HG03159 (cell line): ENCODE results near the gene MVK.
"Not testable (repeated sequence)": the region's sequence is repeated elsewhere in the genome, so short reads cannot be mapped to it uniquely, and the experiment has no call there.

Source experiments
- ATAC-seq: cut with Tn5 transposase; IDR thresholded peaks from one replicate; pipeline ENCODE4 v1.9.1; 2021; ENCODE audit warnings: mild to moderate bottlenecking, moderate library complexity; ENCODE audit not compliant: unreplicated experiment

Gene MVK

DNA sequence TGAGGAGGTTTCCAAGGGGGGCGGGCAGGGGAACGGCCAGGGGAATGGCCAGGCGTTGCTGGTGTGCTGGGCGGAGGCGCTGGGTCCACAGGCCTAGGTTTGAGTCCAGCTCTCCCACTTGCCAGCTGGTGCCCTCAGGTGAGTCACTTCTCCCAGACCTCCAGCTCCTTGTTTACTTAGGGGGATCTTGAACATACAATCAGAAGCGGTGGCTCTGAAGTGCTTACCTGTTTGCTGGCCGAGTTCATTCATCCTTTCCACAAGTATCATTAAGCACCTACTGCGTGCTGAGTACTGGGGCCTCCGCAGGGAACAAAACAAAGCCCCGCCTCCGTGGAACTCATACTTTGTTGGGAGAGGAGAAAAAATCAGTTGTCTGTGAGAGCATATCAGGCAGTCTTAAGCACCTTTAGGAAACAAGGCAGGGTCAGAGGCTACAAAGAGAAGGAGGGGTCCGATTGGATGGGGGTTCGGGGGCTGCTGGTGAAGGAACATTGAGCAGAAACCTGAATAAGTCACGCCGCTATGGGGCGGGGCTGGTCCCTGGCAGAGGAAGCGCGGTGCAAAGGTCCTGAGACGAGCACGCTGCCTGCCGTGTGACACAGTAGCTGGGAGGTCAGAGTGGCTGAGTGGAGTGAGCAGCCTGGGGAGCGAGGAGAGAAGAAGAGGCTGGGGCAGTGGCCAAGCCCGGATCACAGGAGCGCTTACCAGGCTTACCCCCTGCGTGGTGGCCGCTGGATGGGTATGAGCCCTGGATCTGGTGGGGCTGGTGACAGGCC, 15.1 kb downstream of the MVK start:
- no peak for ATAC-seq

DNA sequence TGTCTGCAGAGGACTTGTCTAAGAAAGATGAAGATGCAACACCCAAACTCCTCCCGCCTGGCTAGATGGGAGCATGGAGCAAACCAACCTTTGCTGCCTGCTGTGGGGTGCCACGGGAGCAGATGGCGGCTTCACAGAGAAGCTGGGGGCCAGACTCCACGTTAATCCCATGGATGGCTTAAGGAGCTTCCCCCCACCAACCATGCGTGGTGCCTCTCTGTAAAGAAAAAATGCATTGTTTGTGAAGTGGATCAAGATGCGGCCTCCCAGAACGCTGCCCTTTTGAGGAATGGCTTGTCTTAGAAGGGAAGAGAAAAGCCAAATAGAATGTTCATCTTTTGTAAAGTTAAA, 15.6 kb downstream of the MVK start:
- ATAC-seq, result no peak

DNA sequence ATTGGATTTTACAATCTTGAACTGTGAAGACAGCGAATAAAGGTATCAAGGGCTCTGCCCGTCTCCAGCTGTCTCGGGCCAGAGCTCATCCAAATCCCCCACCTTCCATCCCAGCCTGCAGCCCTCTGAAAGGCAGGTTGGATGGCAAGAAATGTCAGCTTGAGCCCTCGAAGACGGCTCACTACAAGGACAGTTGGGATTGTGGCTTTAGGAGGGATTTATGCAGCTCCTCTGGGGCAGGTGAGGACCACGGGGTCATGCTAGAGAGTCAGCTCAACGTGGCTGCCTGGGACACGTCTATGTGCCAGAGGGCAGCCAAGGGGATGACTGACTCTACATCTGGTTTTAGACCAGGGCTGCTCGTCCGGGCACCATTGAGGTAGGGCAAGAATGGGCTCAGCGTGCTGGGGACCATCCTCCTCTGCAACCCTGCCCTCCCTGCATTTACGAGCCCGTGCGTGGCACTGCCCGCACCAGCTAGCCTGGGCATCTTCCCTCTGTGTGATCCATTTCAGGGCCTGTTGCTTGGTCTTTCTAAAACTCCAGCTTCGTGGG, 16.2 kb downstream of the MVK start:
- ATAC-seq, result no peak

DNA sequence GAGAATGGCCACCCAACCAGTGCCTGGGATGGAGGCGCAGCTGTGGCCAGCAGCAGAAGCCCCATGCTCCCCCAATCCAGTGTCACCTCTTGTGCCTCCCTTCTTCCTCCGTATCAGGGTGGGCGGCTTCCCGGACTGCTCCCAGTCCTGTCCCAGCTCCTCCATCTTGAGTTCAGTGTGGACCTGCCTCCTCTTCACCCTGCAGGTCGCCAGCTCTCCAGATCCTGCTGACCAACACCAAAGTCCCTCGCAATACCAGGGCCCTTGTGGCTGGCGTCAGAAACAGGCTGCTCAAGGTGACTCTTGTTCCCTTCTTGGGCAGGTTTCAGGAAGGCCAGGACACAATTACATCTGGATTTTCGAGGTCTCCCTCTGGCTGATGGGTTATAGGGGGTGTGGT, 17.0 kb downstream of the MVK start:
- no peak for ATAC-seq

DNA sequence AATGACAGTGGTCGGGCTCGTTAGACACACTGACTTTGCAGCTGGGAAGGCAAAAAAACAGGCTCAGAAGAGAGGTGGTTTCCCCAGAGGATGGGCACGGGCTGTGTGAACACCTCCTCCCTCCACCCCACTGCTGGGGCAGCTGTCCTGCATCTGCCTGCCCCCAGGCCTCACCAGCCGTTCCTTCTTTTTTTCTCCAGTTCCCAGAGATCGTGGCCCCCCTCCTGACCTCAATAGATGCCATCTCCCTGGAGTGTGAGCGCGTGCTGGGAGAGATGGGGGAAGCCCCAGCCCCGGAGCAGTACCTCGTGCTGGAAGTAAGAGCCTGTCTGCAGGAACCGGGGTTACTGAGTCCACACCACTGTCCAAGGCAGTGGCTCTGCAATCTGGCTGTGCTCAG, 17.4 kb downstream of the MVK start:
- no peak for ATAC-seq

DNA sequence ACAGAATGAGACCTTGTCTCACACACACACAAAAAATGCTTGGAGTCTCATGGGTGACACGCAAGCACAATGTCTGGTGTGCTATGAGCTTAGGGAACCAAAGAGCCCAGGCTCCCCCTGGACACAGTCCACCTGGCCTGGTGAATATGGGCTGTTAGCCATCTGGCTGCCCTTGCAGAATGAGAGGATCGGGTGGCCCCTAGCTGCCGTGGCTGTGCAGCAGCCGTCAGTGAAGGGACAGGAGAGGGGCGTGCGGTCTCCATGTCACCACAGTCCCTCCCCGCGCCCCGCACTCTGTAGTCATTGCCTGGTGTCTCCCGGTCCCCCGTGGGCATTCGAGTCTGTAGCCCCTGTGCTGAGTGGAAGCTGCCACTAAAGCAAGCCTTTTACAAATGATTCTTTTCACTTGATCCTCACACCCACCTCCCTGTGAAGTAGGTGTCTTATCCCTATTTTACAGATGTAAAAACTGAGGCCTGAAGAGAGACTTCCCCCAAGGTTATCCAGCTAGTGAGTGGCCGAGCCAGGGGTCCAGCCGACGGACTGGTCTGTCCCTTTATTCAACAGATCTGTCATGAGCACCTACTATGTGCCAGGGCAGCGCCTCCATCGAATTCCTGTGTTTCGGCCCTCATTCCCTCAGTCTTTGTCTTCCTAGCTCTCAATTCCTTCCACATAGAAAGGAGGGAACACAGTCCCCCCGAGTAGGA, 18.8 kb downstream of the MVK start:
- no peak for ATAC-seq

DNA sequence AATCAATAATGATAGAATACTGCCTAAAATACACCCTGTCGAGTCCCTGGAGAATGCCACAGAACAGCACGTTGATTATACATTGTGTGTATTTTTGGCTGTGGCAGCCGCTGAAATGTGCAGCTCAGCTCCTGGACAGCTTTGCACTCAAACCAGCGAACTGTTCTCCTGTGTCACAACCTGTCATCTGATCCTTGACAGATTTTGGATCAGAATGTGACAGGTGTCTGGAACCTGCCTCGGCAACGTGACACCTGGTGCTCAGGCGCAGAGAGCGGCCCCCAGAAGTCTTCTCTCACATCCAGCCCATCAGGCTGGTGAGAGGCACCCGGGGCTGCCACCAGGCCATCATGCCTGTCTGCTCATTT, 19.3 kb downstream of the MVK start:
- no peak for ATAC-seq

DNA sequence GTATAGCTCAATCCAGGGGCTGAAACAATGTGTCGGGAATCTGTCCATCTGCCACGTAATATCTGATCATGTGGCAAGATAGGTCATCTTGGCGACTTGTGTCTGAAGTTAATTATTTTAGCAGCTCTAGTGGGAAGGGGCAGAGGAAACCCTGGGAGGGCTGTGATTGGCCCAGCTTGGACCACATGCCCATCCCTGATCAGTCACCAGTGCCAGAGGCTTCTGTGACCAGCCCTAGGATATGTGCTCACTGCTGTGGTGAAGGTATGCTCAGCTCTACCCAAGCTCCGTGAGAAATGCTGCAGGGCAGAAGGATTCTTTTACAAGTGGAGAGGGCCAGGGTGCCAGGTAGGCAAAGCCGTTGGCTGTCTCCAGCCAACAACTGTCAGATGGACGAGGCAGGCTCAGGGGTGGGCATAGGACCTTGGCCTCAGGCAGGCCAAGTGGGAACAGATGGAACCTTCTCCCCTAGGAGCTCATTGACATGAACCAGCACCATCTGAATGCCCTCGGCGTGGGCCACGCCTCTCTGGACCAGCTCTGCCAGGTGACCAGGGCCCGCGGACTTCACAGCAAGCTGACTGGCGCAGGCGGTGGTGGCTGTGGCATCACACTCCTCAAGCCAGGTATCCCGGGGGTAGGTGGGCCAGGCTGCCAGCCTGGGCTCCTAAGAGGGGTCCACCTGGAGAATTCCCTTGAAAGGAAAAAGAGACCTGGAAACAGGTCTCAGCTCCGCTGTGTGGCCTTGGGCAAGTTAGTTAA, 21.1 kb downstream of the MVK start:
- ATAC-seq, result no peak

DNA sequence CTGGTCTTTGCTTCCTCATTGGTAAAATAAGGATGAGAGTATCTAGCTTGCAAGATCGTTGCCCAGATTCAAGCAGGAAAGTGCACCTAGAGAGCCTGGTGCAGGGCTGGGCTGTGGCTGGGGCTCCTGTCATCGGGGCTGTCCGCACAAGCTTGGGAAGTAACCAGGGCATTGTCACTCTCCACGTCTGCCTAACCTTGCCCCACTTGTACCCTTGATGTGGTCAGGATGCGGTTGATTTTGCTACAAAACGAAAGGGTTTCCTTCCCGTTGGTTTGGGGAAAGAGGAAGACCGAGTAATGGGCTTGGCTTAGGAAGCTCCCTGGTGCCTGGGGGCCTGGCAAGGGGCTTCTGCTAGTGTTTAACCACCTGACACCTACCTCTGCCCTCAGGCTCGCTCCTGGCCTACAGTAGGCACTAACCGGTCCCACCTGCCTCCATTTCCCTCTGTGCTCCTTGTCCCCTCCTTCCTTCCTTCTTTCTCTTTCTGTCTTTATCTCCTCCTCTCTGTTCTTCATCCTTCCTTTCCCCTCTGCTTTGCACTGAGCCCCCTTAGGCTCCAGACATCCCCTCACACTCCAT, 21.8 kb downstream of the MVK start:
- ATAC-seq, result no peak

DNA sequence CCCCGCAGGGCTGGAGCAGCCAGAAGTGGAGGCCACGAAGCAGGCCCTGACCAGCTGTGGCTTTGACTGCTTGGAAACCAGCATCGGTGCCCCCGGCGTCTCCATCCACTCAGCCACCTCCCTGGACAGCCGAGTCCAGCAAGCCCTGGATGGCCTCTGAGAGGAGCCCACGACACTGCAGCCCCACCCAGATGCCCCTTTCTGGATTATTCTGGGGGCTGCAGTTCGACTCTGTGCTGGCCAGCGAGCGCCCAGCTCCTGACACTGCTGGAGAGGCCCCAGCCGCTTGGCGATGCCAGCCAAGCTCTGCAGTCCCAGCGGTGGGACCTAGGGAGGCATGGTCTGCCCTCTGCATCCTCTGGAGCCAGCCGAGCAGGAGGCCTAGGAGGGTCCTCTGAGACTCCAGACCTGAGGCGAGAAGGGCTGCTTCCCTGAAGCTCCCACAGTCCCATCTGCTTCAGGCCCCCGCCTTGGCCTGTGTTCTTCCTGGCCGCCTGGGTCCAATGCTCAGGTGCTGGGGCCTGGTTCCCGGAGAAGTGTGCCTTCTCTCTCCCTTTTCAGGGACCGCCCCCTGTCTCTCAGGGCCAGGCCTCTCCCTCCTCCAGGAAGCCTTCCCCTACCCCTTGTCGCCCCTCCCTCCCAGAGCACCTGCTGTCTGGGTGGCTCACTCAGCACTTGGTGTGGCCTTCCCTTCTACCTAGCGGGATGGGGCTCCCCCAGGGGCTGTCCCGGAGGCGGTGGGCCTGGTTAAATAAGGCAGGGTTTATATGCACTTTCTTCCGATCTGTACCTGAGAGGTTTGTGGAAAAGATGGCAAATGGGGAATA, 23.0 kb downstream of the MVK start:
- no peak for ATAC-seq

DNA sequence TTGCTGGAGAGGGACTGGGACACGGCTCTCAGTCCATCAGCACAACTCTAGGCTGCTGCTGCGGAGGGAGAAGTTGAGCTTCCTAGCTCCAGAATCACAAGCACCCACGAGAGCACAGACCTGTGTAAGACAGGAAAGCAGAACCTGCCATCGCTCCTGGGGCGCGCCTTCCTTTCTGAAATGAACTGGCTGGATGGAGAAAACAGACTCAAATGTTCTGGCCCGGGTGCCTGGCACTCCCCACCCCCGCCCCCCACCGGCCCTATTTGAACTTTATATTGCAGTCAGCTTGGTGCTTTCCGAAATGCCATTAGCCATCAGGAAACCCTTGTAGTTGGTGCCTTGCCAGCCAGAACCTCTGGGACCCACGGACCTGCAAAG, 23.8 kb downstream of the MVK start:
- no peak for ATAC-seq

DNA sequence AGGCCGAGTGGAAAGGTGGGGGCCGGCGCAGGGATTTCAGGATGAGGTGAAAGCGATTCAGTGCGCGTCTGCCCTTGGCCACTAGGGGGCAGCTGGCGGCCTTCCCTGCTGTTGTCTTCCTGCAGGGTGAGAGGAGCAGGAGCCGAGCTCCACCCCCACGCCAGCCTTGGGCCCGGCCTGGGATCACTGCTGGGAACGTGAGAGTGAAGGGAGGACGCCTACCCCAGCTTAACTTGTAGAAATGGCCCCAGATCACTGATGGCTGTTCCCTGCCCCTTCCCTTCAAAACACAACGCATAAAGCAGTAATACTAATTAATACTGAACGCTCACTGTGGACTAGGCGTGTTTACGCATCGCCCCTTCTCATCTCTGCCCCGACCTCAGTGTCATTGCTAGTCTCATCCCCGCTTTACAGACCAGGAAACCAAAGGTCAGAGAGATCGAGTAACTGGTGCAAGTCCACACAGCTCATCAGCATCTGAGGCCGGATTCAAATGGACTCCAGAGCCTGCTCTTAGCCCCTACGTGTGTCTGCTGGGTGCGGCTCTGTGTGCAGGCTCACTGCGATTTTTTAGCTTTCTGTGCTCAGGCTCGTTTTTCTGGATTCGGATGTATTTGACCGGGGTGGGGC, 24.3 kb downstream of the MVK start:
- ATAC-seq, result no peak

DNA sequence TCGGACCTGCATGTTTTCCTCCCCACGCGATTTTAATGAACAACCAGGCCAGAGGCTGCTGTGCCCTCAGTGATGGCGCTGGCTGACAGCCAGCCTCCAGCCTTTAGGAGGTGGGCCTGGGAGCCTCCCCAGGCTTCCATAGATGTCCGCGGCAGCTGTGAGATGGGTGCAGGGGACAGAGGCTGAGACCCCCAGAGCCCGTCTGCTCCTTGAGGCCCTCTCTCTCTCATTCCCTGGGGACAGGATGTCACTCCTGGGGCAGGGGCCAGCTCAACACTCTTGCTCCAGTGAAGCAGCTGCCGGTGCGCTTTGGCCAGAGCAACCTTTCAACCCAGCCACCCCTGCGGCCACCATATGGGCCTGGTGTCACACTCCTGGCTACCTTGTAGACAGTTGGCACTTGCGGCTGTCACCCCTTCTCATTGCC, 24.8 kb downstream of the MVK start:
- no peak for ATAC-seq

DNA sequence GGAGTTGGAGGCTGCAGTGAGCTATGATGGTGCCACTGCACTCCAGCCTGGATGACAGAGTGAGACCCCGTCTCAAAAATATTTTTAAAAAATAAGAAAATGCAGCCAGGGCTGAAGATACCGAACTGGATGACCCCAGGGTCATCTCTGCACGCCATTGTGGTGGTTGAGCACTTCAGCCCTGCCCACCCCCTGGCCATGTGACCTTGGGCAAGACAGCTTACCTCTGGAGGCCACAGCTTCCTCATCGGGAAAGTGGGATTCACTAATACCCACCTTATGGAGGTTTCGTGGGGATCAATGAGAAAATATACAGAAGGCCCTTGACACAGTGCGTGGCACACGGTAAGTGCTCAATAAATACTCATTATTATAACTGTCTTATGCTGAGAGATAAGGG, 25.5 kb downstream of the MVK start:
- no peak for ATAC-seq

DNA sequence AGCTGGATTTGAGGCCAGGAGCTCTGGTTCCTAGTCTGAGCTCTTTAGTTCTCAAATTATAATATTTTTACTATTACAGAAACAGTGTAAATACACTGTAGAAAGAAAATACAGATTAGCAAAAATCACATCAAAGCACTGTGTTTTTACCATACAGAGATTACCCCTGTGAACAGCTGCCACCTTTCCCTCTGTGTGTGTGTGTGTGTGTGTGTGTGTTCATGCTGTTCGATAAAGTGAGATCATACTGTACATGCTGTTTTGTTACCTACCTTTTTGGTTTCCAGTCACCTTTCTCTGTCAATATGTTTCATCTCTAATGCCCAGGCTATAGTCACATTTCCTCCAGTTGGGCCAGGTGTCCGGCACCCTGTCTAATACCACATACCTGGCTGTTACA, 26.9 kb downstream of the MVK start:
- no peak for ATAC-seq

DNA sequence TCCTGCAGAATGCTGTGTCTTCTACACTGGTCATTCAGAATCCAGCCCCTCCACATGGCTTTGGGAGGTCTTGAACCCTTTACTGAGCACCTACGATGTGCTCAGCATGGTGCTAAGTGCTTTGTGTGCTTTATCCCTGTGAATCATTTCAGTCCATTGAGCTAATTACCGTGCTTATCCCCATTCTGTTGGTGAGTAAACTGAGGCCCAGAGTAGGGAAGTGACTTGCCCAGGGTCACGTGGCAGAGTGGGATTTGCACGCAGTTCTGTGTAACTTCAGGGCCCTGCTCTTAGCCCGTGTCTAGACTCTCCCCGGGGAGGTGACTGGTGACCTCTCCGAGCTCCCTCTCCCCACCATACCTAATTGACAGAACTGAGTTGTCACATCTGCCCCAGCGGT, 27.4 kb downstream of the MVK start:
- no peak for ATAC-seq

DNA sequence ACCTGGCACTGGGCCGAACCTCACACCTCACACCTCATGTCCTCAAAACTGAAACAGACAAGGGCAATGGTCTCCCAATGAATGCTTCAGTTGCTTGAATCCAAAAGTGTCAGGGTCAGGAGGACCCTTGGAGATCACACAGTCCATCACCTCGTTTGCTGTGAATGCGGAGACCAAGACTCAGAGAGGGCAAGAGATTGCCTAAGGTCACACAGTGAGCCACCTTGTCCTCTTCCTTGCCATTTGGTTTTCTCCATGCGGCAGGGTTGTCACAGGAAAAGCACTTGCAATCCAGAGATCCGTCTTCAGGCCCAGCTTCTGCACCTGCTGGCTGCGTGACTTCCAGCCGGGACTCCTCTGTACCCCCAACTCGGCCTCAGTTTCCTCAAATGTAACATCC, 28.0 kb downstream of the MVK start:
- no peak for ATAC-seq

DNA sequence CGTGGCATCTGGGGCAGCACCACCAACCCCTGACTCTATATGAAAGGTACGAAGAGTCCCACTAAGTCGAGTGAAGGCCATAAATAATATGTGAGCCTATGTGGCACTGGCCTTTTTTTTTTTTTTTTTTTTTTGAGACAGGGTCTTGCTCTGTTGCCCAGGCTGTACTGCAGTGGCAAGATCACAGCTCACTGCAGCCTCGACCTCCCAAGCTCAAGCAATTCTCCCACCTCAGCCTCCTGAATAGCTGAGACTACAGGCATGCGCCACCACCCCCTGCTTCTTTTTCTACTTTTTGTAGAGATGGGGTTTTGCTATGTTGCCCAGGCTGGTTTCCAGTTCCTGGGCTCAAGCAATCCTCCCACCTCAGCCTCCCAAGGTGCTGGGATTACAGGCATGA, 28.5 kb downstream of the MVK start:
- not testable (repeated sequence) for ATAC-seq

DNA sequence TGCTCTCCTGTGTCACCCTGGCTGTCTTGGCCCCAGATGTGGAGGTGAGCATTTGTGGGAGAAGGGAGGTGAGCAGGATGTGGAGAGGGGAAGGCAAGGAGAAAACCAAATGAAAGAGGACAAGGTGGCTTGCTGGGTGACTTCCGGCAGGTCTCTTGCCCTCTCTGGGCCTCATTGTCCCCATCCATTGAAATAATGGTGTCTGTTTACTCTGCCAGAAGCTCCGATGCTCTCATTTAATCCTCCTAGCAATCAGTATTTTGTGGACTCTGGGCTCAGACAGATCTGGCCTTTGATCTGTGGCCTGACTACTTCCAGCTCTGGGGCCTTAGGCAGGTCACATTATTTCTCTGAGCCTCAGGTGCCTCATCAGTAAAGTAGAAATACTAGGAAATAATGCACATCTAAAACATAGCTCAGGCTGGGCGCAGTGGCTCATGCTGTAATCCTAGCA, 30.6 kb downstream of the MVK start:
- no peak for ATAC-seq

DNA sequence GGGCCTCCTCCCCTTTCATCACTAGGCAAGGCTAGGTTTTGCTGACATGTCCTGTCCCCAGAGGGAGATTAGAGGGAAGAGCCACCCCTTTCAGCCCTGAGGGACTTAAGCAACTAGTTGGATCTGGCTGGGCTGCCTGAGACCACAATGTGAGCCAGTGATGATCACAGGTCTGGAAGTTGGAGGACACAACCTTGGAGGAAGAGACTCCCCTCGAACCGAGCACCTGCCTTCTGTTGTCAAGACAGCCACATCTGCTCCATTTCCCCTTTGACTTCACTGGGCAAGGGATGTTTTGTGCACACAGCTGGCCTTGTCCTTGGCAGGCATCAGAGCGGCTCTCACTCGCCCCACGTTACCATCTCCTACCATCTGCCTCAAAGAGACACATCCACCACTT, 31.4 kb downstream of the MVK start:
- ATAC-seq, result no peak
